ENCODE results near the gene LAMTOR2. TPM values are rescaled to one million over a fixed set of nuclear protein-coding genes. Genes with fewer than 3 reads are reported as not detected.

Gene LAMTOR2
- total and polyA plus RNA-seq, 9 of the 15 experiments (the other 6 are each of a cell fraction or from before 2014, with no cell fraction given), result 39.0 to 161 (median 74.6) TPM

GRCh38 chr1:156020293-156021092 is 34.1 kb upstream of the LAMTOR2 start, which contains the start of gene SSR2 (continued):
- TF ChIP-seq MAZ (CRISPR knock-in tag; conservative IDR thresholded peaks at IDR 0.05 in 1 of 2, IDR thresholded peaks at IDR 0.05 in 1 of 2), result peak in 1 of 2 experiments; percentile 10; a peak in 3 of 4 replicates
- TF ChIP-seq PTTG1 (tag; IDR thresholded peaks at IDR 0.05; ENCODE audit: low read depth), result no peak
- no peak for TF ChIP-seq KLF1 (tag; IDR thresholded peaks at IDR 0.05)
- TF ChIP-seq MTF1 (CRISPR knock-in tag; IDR thresholded peaks at IDR 0.05; ENCODE audit: borderline replicate concordance), result no peak
- TF ChIP-seq TBP (optimal IDR thresholded peaks at IDR 0.05; ENCODE audit: low read depth, low read length), result peak; percentile 59
- TF ChIP-seq ZNF76 (CRISPR knock-in tag; IDR thresholded peaks at IDR 0.05; ENCODE audit: borderline replicate concordance), result no peak
- no peak for TF ChIP-seq L3MBTL2 (IDR thresholded peaks at IDR 0.05)
- peak; percentile 20; the same call in 1 of the 2 replicates for TF ChIP-seq C11orf30 (IDR thresholded peaks at IDR 0.05; ENCODE audit: low read depth)
- TF ChIP-seq BCOR (IDR thresholded peaks at IDR 0.05), result no peak
- TF ChIP-seq ZNF282 (CRISPR knock-in tag; IDR thresholded peaks at IDR 0.05), result no peak
- TF ChIP-seq ZNF444 (CRISPR knock-in tag; IDR thresholded peaks at IDR 0.05), result no peak
- peak; percentile 75 for TF ChIP-seq TAF1 (IDR thresholded peaks at IDR 0.05; ENCODE audit: control insufficient read depth, extremely low read depth, insufficient read depth, low read length, severe bottlenecking)
- no peak for TF ChIP-seq HEY1 (CRISPR knock-in tag; IDR thresholded peaks at IDR 0.05; ENCODE audit: borderline replicate concordance)
- TF ChIP-seq PCBP2 (IDR thresholded peaks at IDR 0.05; ENCODE audit: low read depth, low read length, poor library complexity, severe bottlenecking), result no peak
- no peak for TF ChIP-seq KAT8 (IDR thresholded peaks at IDR 0.05; ENCODE audit: low read depth)
- TF ChIP-seq MGA (IDR thresholded peaks at IDR 0.05), result no peak
- no peak for TF ChIP-seq NCOA2 (IDR thresholded peaks at IDR 0.05; ENCODE audit: partially characterized antibody in 2 of 2)
